HG02571 (cell line): Measurements from ENCODE around the gene KLHL5.
"Not testable (repeated sequence)": the region's sequence is repeated elsewhere in the genome, so short reads cannot be mapped to it uniquely, and the experiment has no call there.

Experiments used
- ATAC-seq: cut with Tn5 transposase; IDR thresholded peaks from one replicate; pipeline ENCODE4 v1.9.1; 2021; ENCODE audit warnings: mild to moderate bottlenecking, moderate library complexity; ENCODE audit not compliant: unreplicated experiment

The KLHL5 gene

DNA sequence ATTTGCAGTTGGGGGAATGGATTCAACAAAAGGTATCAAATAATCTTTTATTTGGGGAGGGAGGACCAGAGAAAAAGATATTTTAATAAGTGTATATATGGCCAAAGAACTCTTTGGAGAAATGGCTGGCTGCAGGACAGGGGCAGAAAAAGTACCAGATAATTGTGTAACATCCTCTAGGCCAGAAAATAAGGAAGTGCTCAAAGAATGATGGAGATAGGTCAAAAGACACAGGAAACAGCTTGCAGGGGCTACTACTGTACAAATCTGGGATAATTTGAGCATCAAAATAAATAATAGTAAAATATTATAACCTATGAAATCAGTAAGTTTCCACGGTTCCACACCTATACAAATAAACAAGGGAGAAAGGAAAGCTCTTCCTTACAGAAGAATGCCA is 34.8 kb downstream of the KLHL5 start:
- no peak for ATAC-seq

- ATAC-seq, result no peak
Observed at GRCh38 chr4:39097290-39097689, 35.3 kb downstream of the KLHL5 start.

DNA sequence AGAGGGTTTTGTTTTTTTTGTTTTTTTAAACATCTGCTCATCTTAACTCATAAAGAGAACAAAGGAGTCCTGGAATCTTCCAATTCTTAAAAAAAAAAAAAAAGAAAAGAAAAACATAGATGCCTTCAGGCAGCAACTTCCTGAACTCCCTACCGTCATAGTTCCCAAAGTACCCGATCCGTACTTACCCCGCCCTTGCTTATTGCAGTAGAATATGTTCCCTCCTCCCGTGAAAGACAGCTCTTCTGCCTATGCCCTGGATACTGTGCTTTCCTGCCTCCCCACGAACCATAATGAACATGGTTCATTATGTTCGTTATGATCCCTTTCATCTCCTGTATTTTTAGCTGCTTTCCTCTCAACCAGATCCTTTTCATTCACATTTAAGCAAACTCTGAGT is 40.3 kb downstream of the KLHL5 start:
- no peak for ATAC-seq

DNA sequence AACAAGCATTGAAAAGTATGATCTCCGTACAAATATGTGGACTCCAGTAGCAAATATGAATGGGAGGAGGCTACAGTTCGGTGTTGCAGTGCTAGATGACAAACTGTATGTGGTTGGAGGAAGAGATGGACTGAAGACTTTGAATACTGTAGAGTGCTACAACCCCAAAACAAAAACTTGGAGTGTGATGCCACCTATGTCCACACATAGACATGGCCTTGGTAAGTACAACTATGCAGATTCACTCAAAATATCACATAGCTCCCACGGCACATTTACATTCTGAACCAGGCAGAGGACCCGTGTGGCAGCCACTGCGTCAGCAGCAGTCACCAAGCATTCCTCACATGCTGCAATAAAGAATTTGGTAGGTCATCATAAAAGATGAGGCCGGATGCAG is 41.3 kb downstream of the KLHL5 start:
- ATAC-seq, result no peak

GRCh38 chr4:39104255-39104654 is 42.2 kb downstream of the KLHL5 start:
- ATAC-seq, result no peak

DNA sequence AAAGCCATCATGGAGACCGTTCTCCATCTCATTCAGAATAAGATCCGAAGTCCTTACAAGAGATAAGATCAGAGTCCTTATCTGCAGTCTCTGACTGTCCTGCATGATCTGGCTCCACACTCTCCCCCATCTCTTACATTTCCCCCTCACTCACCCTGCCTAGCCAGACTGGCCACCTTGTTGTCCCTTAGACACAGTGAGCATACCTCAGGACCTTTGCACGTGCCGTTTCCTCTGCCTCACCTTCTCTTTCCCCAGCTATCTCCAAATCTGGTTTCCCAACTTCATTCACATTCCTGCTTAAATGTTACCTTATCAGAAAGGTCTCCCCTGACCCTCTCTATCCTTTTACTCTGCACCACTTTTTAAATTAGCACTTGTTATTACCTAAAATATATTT is 44.0 kb downstream of the KLHL5 start:
- no peak for ATAC-seq

DNA sequence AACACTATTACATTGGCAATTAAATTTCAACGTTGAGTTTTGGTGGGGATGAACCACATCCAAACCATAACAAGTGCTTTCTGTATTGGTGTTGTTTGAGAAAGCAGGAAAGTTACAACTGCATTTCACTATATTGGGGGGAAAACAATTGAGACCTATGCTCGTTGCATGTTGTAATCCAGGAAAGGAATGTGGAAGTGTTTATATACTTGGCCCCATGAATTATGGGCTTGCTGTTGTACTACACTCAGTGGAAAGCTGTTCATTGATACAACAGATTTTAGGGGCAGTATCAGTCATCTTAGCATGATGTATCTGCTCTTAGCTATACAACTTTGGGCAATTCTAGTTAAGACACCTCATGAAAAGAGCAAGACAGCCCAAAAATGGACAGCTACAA is 52.4 kb downstream of the KLHL5 start:
- no peak for ATAC-seq

- ATAC-seq, result no peak
Observed at GRCh38 chr4:39118034-39118658, 56.1 kb downstream of the KLHL5 start.

DNA sequence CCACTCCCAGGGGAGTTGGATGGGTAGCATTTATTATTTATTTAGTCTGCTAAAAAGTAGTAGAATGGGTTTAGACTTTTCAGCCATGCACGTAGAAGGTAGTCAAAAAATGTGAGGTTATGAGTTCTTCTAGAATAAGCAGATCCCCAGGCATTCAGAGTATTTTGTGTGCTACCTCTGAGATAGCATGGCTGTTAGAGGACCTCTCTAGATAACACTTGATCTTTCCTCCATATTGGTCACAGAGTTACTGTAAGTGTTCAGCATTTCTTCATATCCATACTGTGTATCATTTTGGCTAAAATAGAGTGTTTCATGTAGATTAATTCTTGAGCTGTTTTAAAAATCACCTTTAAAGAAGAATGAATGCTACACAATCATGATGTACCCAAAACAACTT is 58.4 kb downstream of the KLHL5 start:
- no peak for ATAC-seq

- no peak for ATAC-seq
Observed at GRCh38 chr4:39124885-39125599, 63.0 kb downstream of the KLHL5 start.

GRCh38 chr4:39125600-39125985 is 63.6 kb downstream of the KLHL5 start:
- ATAC-seq, result no peak

- ATAC-seq, result no peak
Observed at GRCh38 chr4:39126256-39127095, 64.4 kb downstream of the KLHL5 start.

DNA sequence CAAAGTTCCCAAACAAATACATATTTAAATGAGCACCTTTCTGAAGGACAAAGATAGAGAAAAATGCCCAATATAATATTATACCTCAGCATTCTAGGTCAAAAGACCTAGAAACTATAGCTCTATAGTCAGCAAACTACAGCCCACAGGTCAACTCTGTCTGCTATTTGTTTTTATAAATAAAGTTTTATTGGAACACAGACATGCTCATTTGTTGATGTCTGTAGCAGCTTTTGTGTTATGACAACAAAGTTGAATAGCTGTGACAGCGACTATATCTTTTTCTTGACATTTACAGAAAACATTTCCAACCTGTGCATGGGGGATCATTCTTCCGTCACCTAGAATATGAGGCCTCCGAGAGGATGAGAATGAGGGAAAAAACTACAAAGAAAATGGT is 71.6 kb downstream of the KLHL5 start:
- no peak for ATAC-seq

- no peak for ATAC-seq
Observed at GRCh38 chr4:39134683-39135306, 72.8 kb downstream of the KLHL5 start.

DNA sequence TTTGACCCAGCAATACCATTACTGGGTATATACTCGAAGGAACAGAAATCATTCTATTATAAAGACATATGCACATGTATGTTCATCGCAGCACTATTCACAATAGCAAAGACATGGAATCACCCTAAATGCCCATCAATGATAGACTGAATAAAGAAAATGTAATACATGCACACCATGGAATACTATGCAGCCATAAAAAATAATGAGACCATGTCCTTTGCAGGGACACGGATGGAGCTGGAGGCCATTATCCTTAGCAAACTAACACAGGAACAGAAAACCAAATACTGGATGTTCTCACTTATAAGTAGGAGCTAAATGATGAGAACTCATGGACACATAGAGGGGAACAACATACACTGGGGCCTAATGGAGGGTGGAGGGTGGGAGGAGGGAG is 76.2 kb downstream of the KLHL5 start:
- not testable (repeated sequence) for ATAC-seq

DNA sequence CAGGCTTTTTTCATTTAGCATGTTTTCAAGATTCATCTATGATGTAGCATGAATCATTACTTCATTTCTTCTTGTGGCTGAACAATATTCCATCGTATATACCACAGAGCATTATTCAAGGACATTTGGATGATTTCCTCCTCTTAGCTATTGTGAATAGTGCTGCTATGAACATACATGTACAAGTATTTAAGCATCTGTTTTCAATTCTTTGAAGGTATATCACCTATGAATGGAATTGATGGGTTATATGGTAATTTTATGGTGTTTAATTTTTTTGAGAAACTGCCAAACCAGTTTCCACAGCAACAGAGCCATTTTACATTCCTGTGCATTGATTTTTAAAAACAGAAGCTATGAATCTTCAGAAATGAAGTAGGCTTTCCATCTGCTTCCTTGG is 84.2 kb downstream of the KLHL5 start:
- ATAC-seq, result no peak

- ATAC-seq, result no peak
Observed at GRCh38 chr4:39154009-39154408, 92.0 kb downstream of the KLHL5 start.

DNA sequence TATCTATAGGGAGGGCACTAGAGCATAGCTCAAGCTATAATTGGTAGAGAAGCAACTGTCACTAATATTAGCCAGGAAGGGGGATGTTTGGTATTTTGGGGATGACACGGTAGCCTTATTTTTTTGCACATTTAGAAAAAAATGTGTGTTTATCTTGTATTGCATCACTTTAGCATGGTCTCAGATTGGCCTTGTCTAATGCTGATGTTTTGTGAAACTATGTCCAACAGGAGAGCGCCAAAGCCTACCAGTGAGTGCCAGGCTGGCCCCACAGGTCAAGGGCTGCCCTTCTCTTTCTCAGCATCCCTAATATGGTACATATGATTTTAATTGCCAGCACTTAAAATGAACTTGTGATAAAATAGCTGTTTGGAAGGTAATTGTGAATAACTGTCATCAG is 95.5 kb downstream of the KLHL5 start:
- ATAC-seq, result no peak

- no peak for ATAC-seq
Observed at GRCh38 chr4:39166177-39166576, 104.1 kb downstream of the KLHL5 start.

DNA sequence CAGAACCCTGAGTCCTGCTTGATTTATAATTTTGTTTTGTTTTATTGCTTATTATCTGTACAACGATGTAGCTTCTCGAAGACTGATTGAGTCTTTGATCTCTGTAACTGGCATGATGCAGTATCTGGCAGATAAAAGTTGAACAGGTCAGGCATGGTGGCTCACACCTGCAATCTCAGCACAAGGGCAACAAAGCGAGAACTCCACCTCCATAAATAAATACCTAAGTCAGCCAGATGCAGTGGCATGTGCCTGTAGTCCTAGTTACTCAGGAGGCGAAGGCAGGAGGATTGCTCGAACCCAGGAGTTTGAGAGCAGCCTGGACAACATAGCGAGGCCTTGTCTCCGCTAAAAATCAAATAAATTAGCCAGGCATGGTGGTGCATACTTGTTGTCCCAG is 104.6 kb downstream of the KLHL5 start:
- no peak for ATAC-seq

DNA sequence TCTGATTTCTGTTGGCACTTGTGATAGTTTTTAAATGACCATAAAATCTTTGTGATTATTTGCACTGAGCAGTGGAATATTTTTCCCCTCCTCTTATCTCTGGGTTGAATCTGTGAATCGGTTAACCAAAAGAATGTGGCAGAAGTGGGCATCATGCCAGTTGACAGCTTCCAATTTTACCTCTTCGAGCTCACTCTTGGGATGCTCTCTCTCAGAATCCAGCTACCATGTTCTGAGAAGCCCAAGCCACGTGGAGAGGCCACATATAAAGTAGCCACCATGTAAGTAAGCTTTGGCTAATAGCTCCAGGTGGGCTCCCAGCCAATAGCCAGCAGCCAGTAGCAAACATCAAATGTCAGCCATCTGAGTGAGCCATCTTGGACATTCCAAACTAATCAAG is 107.4 kb downstream of the KLHL5 start:
- no peak for ATAC-seq

GRCh38 chr4:39170301-39170700 is 108.3 kb downstream of the KLHL5 start:
- no peak for ATAC-seq
